ENCODE results near the gene EBF4.
"Not testable (repeated sequence)": the region's sequence is repeated elsewhere in the genome, so short reads cannot be mapped to it uniquely, and the experiment has no call there.

Gene EBF4

GRCh38 chr20:2682040-2682439 is 10.5 kb upstream of the EBF4 start:
- H3K4me1 ChIP-seq (ENCODE audit: control insufficient read depth in 1 of 2, insufficient read depth in 2 of 2, low read length in 2 of 2); H4K12ac ChIP-seq (ENCODE audit: low read depth, low read length): not testable (repeated sequence)
- 100% methylated on average over 2 of the region's 3 CpGs for WGBS (ENCODE audit: extremely low coverage, insufficient coverage, insufficient read length)

GRCh38 chr20:2684817-2685216 is 7.8 kb upstream of the EBF4 start:
- H3K36me3 ChIP-seq (ENCODE audit: control insufficient read depth in 1 of 2, insufficient read depth in 2 of 2, low read length in 2 of 2); H3K27ac ChIP-seq (ENCODE audit: low read depth, low read length); H2AFZ ChIP-seq (ENCODE audit: insufficient read depth, low read length, poor library complexity); H3K4me3 ChIP-seq (ENCODE audit: low read depth, low read length); DNase-seq; H2BK120ac ChIP-seq (ENCODE audit: insufficient read depth, low read length, poor library complexity); H2AK5ac ChIP-seq (ENCODE audit: low read length); H3K79me2 ChIP-seq (ENCODE audit: control insufficient read depth, insufficient read depth, low read length, poor library complexity); H3K4ac ChIP-seq (ENCODE audit: low read depth, low read length); H4K12ac ChIP-seq (ENCODE audit: low read depth, low read length); H4K8ac ChIP-seq (ENCODE audit: low read depth, low read length); H3K18ac ChIP-seq (ENCODE audit: low read length); H3K79me1 ChIP-seq (ENCODE audit: low read length); H3K4me1 ChIP-seq (ENCODE audit: control insufficient read depth in 1 of 2, insufficient read depth in 2 of 2, low read length in 2 of 2); H4K91ac ChIP-seq (ENCODE audit: low read depth, low read length); H3K14ac ChIP-seq (ENCODE audit: low read length); H3K23ac ChIP-seq (ENCODE audit: low read length); H3K4me2 ChIP-seq (ENCODE audit: low read length); H2BK5ac ChIP-seq (ENCODE audit: low read depth, low read length, poor library complexity); H3K9ac ChIP-seq (ENCODE audit: low read length); H2BK12ac ChIP-seq (ENCODE audit: low read length); H3K9me3 ChIP-seq (ENCODE audit: insufficient read depth, low read depth, low read length): not testable (repeated sequence)
- peaks cover 24% of the 10 kb centered on the region for H3K27me3 ChIP-seq (ENCODE audit: insufficient read depth, low read length)
- WGBS (ENCODE audit: extremely low coverage, insufficient coverage, insufficient read length), result no CpG with 5 or more reads among the region's 4 CpGs

More at GRCh38 chr20:2682040-2682439, 10.5 kb upstream of the EBF4 start:
- H3K9me3 ChIP-seq (ENCODE audit: insufficient read depth, low read depth, low read length); H3K27ac ChIP-seq (ENCODE audit: low read depth, low read length); H4K91ac ChIP-seq (ENCODE audit: low read depth, low read length); H3K36me3 ChIP-seq (ENCODE audit: control insufficient read depth in 1 of 2, insufficient read depth in 2 of 2, low read length in 2 of 2); H3K27me3 ChIP-seq (ENCODE audit: insufficient read depth, low read length); H3K4me3 ChIP-seq (ENCODE audit: low read depth, low read length); H2BK12ac ChIP-seq (ENCODE audit: low read length); H3K9ac ChIP-seq (ENCODE audit: low read length); H3K79me2 ChIP-seq (ENCODE audit: control insufficient read depth, insufficient read depth, low read length, poor library complexity); H3K18ac ChIP-seq (ENCODE audit: low read length); H2BK120ac ChIP-seq (ENCODE audit: insufficient read depth, low read length, poor library complexity); H2BK5ac ChIP-seq (ENCODE audit: low read depth, low read length, poor library complexity); H4K8ac ChIP-seq (ENCODE audit: low read depth, low read length); H2AFZ ChIP-seq (ENCODE audit: insufficient read depth, low read length, poor library complexity); H3K79me1 ChIP-seq (ENCODE audit: low read length); H3K4ac ChIP-seq (ENCODE audit: low read depth, low read length); DNase-seq; H3K14ac ChIP-seq (ENCODE audit: low read length); H3K4me2 ChIP-seq (ENCODE audit: low read length); H3K23ac ChIP-seq (ENCODE audit: low read length); H2AK5ac ChIP-seq (ENCODE audit: low read length): not testable (repeated sequence)

GRCh38 chr20:2687514-2687913 is 5.1 kb upstream of the EBF4 start:
- Histone ChIP-seq H3K79me1 (ENCODE audit: low read length) (no peaks in the 10 kb centered on the region), H3K14ac (ENCODE audit: low read length) (no peak overlapping the region), H2BK120ac (ENCODE audit: insufficient read depth, low read length, poor library complexity) (no peak overlapping the region), H3K27ac (ENCODE audit: low read depth, low read length) (no peak overlapping the region), H4K91ac (ENCODE audit: low read depth, low read length) (no peak overlapping the region), H3K9me3 (ENCODE audit: insufficient read depth, low read depth, low read length) (peaks cover 3% of the 10 kb centered on the region), H3K79me2 (ENCODE audit: control insufficient read depth, insufficient read depth, low read length, poor library complexity) (no peaks in the 10 kb centered on the region), H3K4me3 (ENCODE audit: low read depth, low read length) (no peak overlapping the region), H2AFZ (ENCODE audit: insufficient read depth, low read length, poor library complexity) (no peak overlapping the region), H2AK5ac (ENCODE audit: low read length) (no peak overlapping the region), H2BK12ac (ENCODE audit: low read length) (no peak overlapping the region), H3K9ac (ENCODE audit: low read length) (no peak overlapping the region), H3K4me2 (ENCODE audit: low read length) (no peak overlapping the region), H3K4me1 (ENCODE audit: control insufficient read depth in 1 of 2, insufficient read depth in 2 of 2, low read length in 2 of 2) (peaks cover 3 to 4% of the 10 kb centered on the region in 2 experiments), H3K27me3 (ENCODE audit: insufficient read depth, low read length) (peaks cover 49% of the 10 kb centered on the region), H2BK5ac (ENCODE audit: low read depth, low read length, poor library complexity) (no peak overlapping the region), H3K36me3 (ENCODE audit: control insufficient read depth in 1 of 2, insufficient read depth in 2 of 2, low read length in 2 of 2) (no peaks in the 10 kb centered on the region), H3K4ac (ENCODE audit: low read depth, low read length) (no peak overlapping the region), H3K18ac (ENCODE audit: low read length) (no peak overlapping the region), H3K23ac (ENCODE audit: low read length) (no peak overlapping the region), H4K12ac (ENCODE audit: low read depth, low read length) (no peak overlapping the region), H4K8ac (ENCODE audit: low read depth, low read length) (no peak overlapping the region)
- DNase-seq, result no peak
- no CpG with 5 or more reads among the region's 6 CpGs for WGBS (ENCODE audit: extremely low coverage, insufficient coverage, insufficient read length)

GRCh38 chr20:2688041-2688591 is 4.5 kb upstream of the EBF4 start:
- H3K4me2 ChIP-seq (ENCODE audit: low read length), result no peak overlapping the region
- H3K23ac ChIP-seq (ENCODE audit: low read length), result no peak overlapping the region
- H3K27ac ChIP-seq (ENCODE audit: low read depth, low read length), result no peak overlapping the region
- no peaks in the 10 kb centered on the region for H3K79me2 ChIP-seq (ENCODE audit: control insufficient read depth, insufficient read depth, low read length, poor library complexity)
- no CpG with 5 or more reads among the region's 18 CpGs for WGBS (ENCODE audit: extremely low coverage, insufficient coverage, insufficient read length)
- no peak overlapping the region for H3K18ac ChIP-seq (ENCODE audit: low read length)
- no peak overlapping the region for H4K8ac ChIP-seq (ENCODE audit: low read depth, low read length)
- no peak overlapping the region for H2AFZ ChIP-seq (ENCODE audit: insufficient read depth, low read length, poor library complexity)
- DNase-seq, result peak in 1 of 2 donors; percentile 4
- no peaks in the 10 kb centered on the region for H3K36me3 ChIP-seq (ENCODE audit: control insufficient read depth in 1 of 2, insufficient read depth in 2 of 2, low read length in 2 of 2)
- no peak overlapping the region for H3K9ac ChIP-seq (ENCODE audit: low read length)
- peaks cover 3% of the 10 kb centered on the region for H3K9me3 ChIP-seq (ENCODE audit: insufficient read depth, low read depth, low read length)
- H3K14ac ChIP-seq (ENCODE audit: low read length), result no peak overlapping the region
- H2BK120ac ChIP-seq (ENCODE audit: insufficient read depth, low read length, poor library complexity), result no peak overlapping the region
- peaks cover 50% of the 10 kb centered on the region for H3K27me3 ChIP-seq (ENCODE audit: insufficient read depth, low read length)
- H3K4ac ChIP-seq (ENCODE audit: low read depth, low read length), result no peak overlapping the region
- H2BK5ac ChIP-seq (ENCODE audit: low read depth, low read length, poor library complexity), result no peak overlapping the region
- H2AK5ac ChIP-seq (ENCODE audit: low read length), result no peak overlapping the region
- no peak overlapping the region for H3K4me3 ChIP-seq (ENCODE audit: low read depth, low read length)
- peaks cover 3 to 4% of the 10 kb centered on the region in 2 experiments for H3K4me1 ChIP-seq (ENCODE audit: control insufficient read depth in 1 of 2, insufficient read depth in 2 of 2, low read length in 2 of 2)
- H2BK12ac ChIP-seq (ENCODE audit: low read length), result no peak overlapping the region
- no peak overlapping the region for H4K91ac ChIP-seq (ENCODE audit: low read depth, low read length)
- no peaks in the 10 kb centered on the region for H3K79me1 ChIP-seq (ENCODE audit: low read length)
- no peak overlapping the region for H4K12ac ChIP-seq (ENCODE audit: low read depth, low read length)

All from trophoblast cell (in vitro differentiated cells and primary cell).